Measurements from ENCODE around the gene MADD.

The MADD gene

GRCh38 chr11:47233989-47234668, 35.8 kb upstream of the MADD start:
- no peak overlapping the region for H3K4me3 ChIP-seq (ENCODE audit: low read length)
- DNase-seq (ENCODE audit: low read depth), result peak; percentile 71
- TF ChIP-seq CTCF (IDR thresholded peaks at IDR 0.05; ENCODE audit: insufficient read depth, low read depth, low read length, missing control alignments), result peak; percentile 23

- TF ChIP-seq CTCF (IDR thresholded peaks at IDR 0.05; ENCODE audit: insufficient read depth, low read depth, low read length, missing control alignments), result no peak
- H3K4me3 ChIP-seq (ENCODE audit: low read length), result no peak overlapping the region
- no peak for DNase-seq (ENCODE audit: low read depth)
Measured at GRCh38 chr11:47234669-47235100, 35.2 kb upstream of the MADD start.

- no peak overlapping the region for H3K4me3 ChIP-seq (ENCODE audit: low read length)
- no peak for DNase-seq (ENCODE audit: low read depth)
- no peak for TF ChIP-seq CTCF (IDR thresholded peaks at IDR 0.05; ENCODE audit: insufficient read depth, low read depth, low read length, missing control alignments)
Measured at GRCh38 chr11:47235163-47235562, 34.8 kb upstream of the MADD start.

- no peak for TF ChIP-seq CTCF (IDR thresholded peaks at IDR 0.05; ENCODE audit: insufficient read depth, low read depth, low read length, missing control alignments)
Measured at GRCh38 chr11:47236482-47236881, 33.5 kb upstream of the MADD start.

GRCh38 chr11:47239852-47240251, 30.1 kb upstream of the MADD start:
- DNase-seq (ENCODE audit: low read depth), result no peak
- no peak for TF ChIP-seq CTCF (IDR thresholded peaks at IDR 0.05; ENCODE audit: insufficient read depth, low read depth, low read length, missing control alignments)
- H3K4me3 ChIP-seq (ENCODE audit: low read length), result no peak overlapping the region

More at GRCh38 chr11:47236482-47236881, 33.5 kb upstream of the MADD start:
- no peak overlapping the region for H3K4me3 ChIP-seq (ENCODE audit: low read length)
- peak; percentile 76 for DNase-seq (ENCODE audit: low read depth)

GRCh38 chr11:47241841-47242301, 28.1 kb upstream of the MADD start:
- TF ChIP-seq CTCF (IDR thresholded peaks at IDR 0.05; ENCODE audit: insufficient read depth, low read depth, low read length, missing control alignments), result no peak
- no peak overlapping the region for H3K4me3 ChIP-seq (ENCODE audit: low read length)
- DNase-seq (ENCODE audit: low read depth), result peak; percentile 70

All from epithelial cell of esophagus (primary cell).